Measurements from ENCODE around the gene FARS2.

FARS2 gene

GRCh38 chr6:5318617-5319272, 57.4 kb downstream of the FARS2 start:
- Histone ChIP-seq H3K9ac (ENCODE audit: low read length) (no peak overlapping the region), H3K27me3 (ENCODE audit: control insufficient read depth, insufficient read depth, low read length) (no peaks in the 10 kb centered on the region), H3K4me3 (ENCODE audit: low read length) (no peak overlapping the region), H3K36me3 (ENCODE audit: control insufficient read depth, insufficient read depth, low read length) (no peaks in the 10 kb centered on the region), H3K4me1 (ENCODE audit: control insufficient read depth, insufficient read depth, low read length) (no peaks in the 10 kb centered on the region), H3K27ac (ENCODE audit: low read depth, low read length) (no peak overlapping the region)

- no peaks in the 10 kb centered on the region for H3K4me1 ChIP-seq (ENCODE audit: control insufficient read depth, insufficient read depth, low read length)
- no peak overlapping the region for H3K9ac ChIP-seq (ENCODE audit: low read length)
- no peak overlapping the region for H3K27ac ChIP-seq (ENCODE audit: low read depth, low read length)
- no peaks in the 10 kb centered on the region for H3K27me3 ChIP-seq (ENCODE audit: control insufficient read depth, insufficient read depth, low read length)
- no peaks in the 10 kb centered on the region for H3K36me3 ChIP-seq (ENCODE audit: control insufficient read depth, insufficient read depth, low read length)
- H3K4me3 ChIP-seq (ENCODE audit: low read length), result no peak overlapping the region
These were observed 62.7 kb downstream of the FARS2 start for GRCh38 chr6:5323979-5324378.

- H3K27ac ChIP-seq (ENCODE audit: low read depth, low read length), result no peak overlapping the region
These were observed 63.9 kb downstream of the FARS2 start for GRCh38 chr6:5325173-5325572.

DNA sequence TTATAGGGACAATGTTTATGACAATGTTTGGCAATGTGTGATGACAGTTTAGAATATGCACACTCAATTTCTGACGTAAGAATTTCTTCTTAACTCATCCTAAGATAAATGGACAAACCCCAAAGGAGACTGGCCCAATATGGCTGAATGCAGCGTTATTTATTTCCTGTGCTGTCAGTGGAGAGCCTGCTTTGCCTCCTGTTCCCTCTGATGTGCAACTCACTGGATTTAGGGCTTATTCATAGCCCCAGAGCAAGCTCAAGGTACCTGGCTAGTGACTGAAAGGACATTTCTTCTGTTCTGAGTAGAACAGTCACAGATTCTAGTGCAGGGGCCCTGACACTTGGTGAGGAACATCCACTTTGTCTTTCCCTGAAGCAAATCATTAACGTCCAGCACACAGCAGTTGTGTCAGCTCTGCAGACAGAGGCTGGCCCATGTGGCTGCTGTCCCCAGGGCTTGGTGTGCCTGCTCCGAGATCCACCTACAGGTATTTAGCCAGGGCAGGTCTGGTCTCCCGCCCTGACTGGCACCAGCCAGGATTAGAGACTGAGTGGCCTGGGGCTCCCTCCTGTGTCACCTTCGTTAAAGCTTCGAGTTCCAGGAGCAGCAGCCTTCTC, 64.8 kb downstream of the FARS2 start:
- Histone ChIP-seq H3K27me3 (ENCODE audit: control insufficient read depth, insufficient read depth, low read length) (no peaks in the 10 kb centered on the region), H3K4me3 (ENCODE audit: low read length) (no peak overlapping the region), H3K27ac (ENCODE audit: low read depth, low read length) (no peak overlapping the region), H3K9ac (ENCODE audit: low read length) (no peak overlapping the region), H3K4me1 (ENCODE audit: control insufficient read depth, insufficient read depth, low read length) (no peaks in the 10 kb centered on the region), H3K36me3 (ENCODE audit: control insufficient read depth, insufficient read depth, low read length) (no peaks in the 10 kb centered on the region)

More at GRCh38 chr6:5325173-5325572, 63.9 kb downstream of the FARS2 start:
- Histone ChIP-seq H3K4me3 (ENCODE audit: low read length) (no peak overlapping the region), H3K9ac (ENCODE audit: low read length) (no peak overlapping the region), H3K36me3 (ENCODE audit: control insufficient read depth, insufficient read depth, low read length) (no peaks in the 10 kb centered on the region), H3K4me1 (ENCODE audit: control insufficient read depth, insufficient read depth, low read length) (no peaks in the 10 kb centered on the region), H3K27me3 (ENCODE audit: control insufficient read depth, insufficient read depth, low read length) (no peaks in the 10 kb centered on the region)

DNA sequence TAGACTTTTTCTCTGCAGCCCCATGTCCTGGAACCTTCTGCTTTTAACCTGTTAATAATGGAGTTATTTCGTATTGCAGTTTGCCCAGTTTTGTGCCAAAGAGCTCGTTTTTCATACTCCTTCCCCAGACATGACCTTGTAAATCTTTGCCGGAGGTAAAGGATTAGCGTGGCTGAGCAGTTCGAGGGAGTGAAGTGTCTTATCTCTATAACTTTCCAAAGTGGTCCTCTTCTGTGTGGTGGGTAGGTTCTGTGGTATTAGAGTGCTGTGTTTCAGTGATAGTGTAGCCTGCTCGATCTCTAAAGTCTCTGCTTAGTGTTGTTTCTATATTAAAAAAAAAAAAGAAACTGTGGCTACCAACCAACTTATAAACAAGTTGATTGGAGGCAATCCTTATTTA, 67.5 kb downstream of the FARS2 start:
- no peaks in the 10 kb centered on the region for H3K4me1 ChIP-seq (ENCODE audit: control insufficient read depth, insufficient read depth, low read length)
- no peak overlapping the region for H3K4me3 ChIP-seq (ENCODE audit: low read length)
- no peaks in the 10 kb centered on the region for H3K27me3 ChIP-seq (ENCODE audit: control insufficient read depth, insufficient read depth, low read length)
- no peak overlapping the region for H3K27ac ChIP-seq (ENCODE audit: low read depth, low read length)
- no peaks in the 10 kb centered on the region for H3K36me3 ChIP-seq (ENCODE audit: control insufficient read depth, insufficient read depth, low read length)
- H3K9ac ChIP-seq (ENCODE audit: low read length), result no peak overlapping the region

DNA sequence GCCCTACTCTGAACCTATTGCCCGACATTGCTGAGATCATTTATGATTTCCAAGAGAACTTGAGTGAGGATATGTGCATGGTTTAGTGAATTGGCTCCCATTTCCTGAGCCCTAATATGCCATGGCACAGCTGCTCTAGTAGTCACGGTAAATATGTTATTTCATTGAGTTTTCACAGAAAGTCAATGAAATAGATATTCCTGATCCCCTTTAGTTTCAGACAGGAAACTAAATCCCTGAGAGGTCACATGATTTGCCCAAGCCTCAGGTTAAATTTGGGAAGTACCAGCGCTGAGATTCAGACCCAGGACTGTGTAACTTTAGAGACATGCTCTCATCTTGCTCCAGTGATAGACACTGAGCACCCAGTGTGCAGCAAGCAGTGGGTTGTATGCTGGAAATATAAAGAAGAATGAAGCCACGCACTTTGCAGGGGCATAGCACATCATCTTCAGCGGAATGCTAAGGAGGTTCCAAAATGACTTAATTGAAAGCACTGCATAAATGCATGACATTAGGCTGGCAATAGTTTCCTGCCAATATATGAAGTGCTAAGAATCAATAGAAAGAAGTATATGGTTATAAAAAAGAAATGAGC, 70.6 kb downstream of the FARS2 start:
- Histone ChIP-seq H3K4me1 (ENCODE audit: control insufficient read depth, insufficient read depth, low read length) (no peaks in the 10 kb centered on the region), H3K27ac (ENCODE audit: low read depth, low read length) (no peak overlapping the region), H3K9ac (ENCODE audit: low read length) (no peak overlapping the region), H3K36me3 (ENCODE audit: control insufficient read depth, insufficient read depth, low read length) (no peaks in the 10 kb centered on the region), H3K4me3 (ENCODE audit: low read length) (no peak overlapping the region), H3K27me3 (ENCODE audit: control insufficient read depth, insufficient read depth, low read length) (no peaks in the 10 kb centered on the region)

GRCh38 chr6:5333658-5334057, 72.3 kb downstream of the FARS2 start:
- Histone ChIP-seq H3K9ac (ENCODE audit: low read length) (no peak overlapping the region), H3K4me3 (ENCODE audit: low read length) (no peak overlapping the region), H3K36me3 (ENCODE audit: control insufficient read depth, insufficient read depth, low read length) (no peaks in the 10 kb centered on the region), H3K27ac (ENCODE audit: low read depth, low read length) (no peak overlapping the region), H3K27me3 (ENCODE audit: control insufficient read depth, insufficient read depth, low read length) (no peaks in the 10 kb centered on the region), H3K4me1 (ENCODE audit: control insufficient read depth, insufficient read depth, low read length) (no peaks in the 10 kb centered on the region)

- Histone ChIP-seq H3K4me1 (ENCODE audit: control insufficient read depth, insufficient read depth, low read length) (no peaks in the 10 kb centered on the region), H3K36me3 (ENCODE audit: control insufficient read depth, insufficient read depth, low read length) (no peaks in the 10 kb centered on the region), H3K9ac (ENCODE audit: low read length) (no peak overlapping the region), H3K4me3 (ENCODE audit: low read length) (no peak overlapping the region), H3K27ac (ENCODE audit: low read depth, low read length) (no peak overlapping the region), H3K27me3 (ENCODE audit: control insufficient read depth, insufficient read depth, low read length) (no peaks in the 10 kb centered on the region)
These were observed 73.0 kb downstream of the FARS2 start for GRCh38 chr6:5334341-5334740.

- Histone ChIP-seq H3K9ac (ENCODE audit: low read length) (no peak overlapping the region), H3K36me3 (ENCODE audit: control insufficient read depth, insufficient read depth, low read length) (no peaks in the 10 kb centered on the region), H3K4me3 (ENCODE audit: low read length) (no peak overlapping the region), H3K27me3 (ENCODE audit: control insufficient read depth, insufficient read depth, low read length) (no peaks in the 10 kb centered on the region), H3K4me1 (ENCODE audit: control insufficient read depth, insufficient read depth, low read length) (no peaks in the 10 kb centered on the region), H3K27ac (ENCODE audit: low read depth, low read length) (no peak overlapping the region)
These were observed 73.7 kb downstream of the FARS2 start for GRCh38 chr6:5335020-5335419.

DNA sequence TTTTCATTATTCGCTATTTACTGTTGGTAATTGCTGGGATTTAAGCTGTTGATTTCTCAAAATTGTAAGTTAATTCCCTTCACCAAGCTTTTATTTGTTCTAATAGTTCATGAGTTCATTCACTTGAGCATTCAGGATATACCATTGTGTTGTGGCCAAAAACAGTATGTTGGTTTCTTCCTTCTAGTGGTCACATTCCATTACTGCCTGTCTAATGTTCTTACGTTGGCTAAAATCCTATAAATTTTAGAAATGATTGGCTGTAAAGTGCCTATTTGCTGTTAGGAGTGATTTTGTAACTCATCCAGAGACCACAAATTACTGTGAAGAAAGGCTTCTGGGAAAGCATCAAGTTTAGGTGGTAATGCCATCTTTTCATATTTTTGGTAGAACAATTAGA, 76.3 kb downstream of the FARS2 start:
- no peaks in the 10 kb centered on the region for H3K27me3 ChIP-seq (ENCODE audit: control insufficient read depth, insufficient read depth, low read length)
- H3K9ac ChIP-seq (ENCODE audit: low read length), result no peak overlapping the region
- H3K4me3 ChIP-seq (ENCODE audit: low read length), result no peak overlapping the region
- H3K4me1 ChIP-seq (ENCODE audit: control insufficient read depth, insufficient read depth, low read length), result no peaks in the 10 kb centered on the region
- H3K27ac ChIP-seq (ENCODE audit: low read depth, low read length), result no peak overlapping the region
- no peaks in the 10 kb centered on the region for H3K36me3 ChIP-seq (ENCODE audit: control insufficient read depth, insufficient read depth, low read length)

GRCh38 chr6:5338177-5338960, 77.1 kb downstream of the FARS2 start:
- Histone ChIP-seq H3K27me3 (ENCODE audit: control insufficient read depth, insufficient read depth, low read length) (no peaks in the 10 kb centered on the region), H3K4me1 (ENCODE audit: control insufficient read depth, insufficient read depth, low read length) (no peaks in the 10 kb centered on the region), H3K9ac (ENCODE audit: low read length) (no peak overlapping the region), H3K36me3 (ENCODE audit: control insufficient read depth, insufficient read depth, low read length) (no peaks in the 10 kb centered on the region), H3K4me3 (ENCODE audit: low read length) (no peak overlapping the region), H3K27ac (ENCODE audit: low read depth, low read length) (no peak overlapping the region)

- no peak overlapping the region for H3K9ac ChIP-seq (ENCODE audit: low read length)
- H3K4me3 ChIP-seq (ENCODE audit: low read length), result no peak overlapping the region
- H3K36me3 ChIP-seq (ENCODE audit: control insufficient read depth, insufficient read depth, low read length), result no peaks in the 10 kb centered on the region
- H3K27me3 ChIP-seq (ENCODE audit: control insufficient read depth, insufficient read depth, low read length), result no peaks in the 10 kb centered on the region
- no peaks in the 10 kb centered on the region for H3K4me1 ChIP-seq (ENCODE audit: control insufficient read depth, insufficient read depth, low read length)
- no peak overlapping the region for H3K27ac ChIP-seq (ENCODE audit: low read depth, low read length)
These were observed 78.5 kb downstream of the FARS2 start for GRCh38 chr6:5339786-5340185.

All from rectal smooth muscle tissue (tissue), 1 donor.